Keratinocyte (primary cell): Measurements from ENCODE around the gene PSG1. TPM values are rescaled to one million over a fixed set of nuclear protein-coding genes. Genes with fewer than 3 reads are reported as not detected.

ENCODE experiments used
- DNase-seq: peaks from one replicate; pipeline ENCODE4 v3.0.0-alpha.2; 2011; ENCODE audit warnings: low read depth, missing footprints, low spot score
- FAIRE-seq: peaks from 2 replicates; lab custom pipeline; 2011; peaks lifted over from hg19 to GRCh38; lab: Jason Lieb, UNC
- H2AFZ ChIP-seq: 2 replicates; pipeline ENCODE4 v1.6.0; 2012; ENCODE audit warnings: low read length, control low read depth, inconsistent platforms; ENCODE audit not compliant: control insufficient read depth
- H3K27ac ChIP-seq: 2 replicates; pipeline ENCODE4 v1.5.1; 2011; ENCODE audit warnings: low read length; ENCODE audit not compliant: control insufficient read depth, insufficient read depth
- H3K27me3 ChIP-seq: 3 replicates; pipeline ENCODE4 v1.6.0; 2011; ENCODE audit warnings: low read length; ENCODE audit not compliant: control insufficient read depth, insufficient read depth; ENCODE audit errors: extremely low read depth
- H3K36me3 ChIP-seq, 2 experiments: 2 replicates in 1 of 2; 3 replicates in 1 of 2; pipeline ENCODE4 v1.5.1; 2011; ENCODE audit warnings: low read length in 2 of 2, mild to moderate bottlenecking in 1 of 2; ENCODE audit not compliant: control insufficient read depth in 2 of 2, insufficient read depth in 2 of 2; ENCODE audit errors: extremely low read depth in 1 of 2
- H3K4me1 ChIP-seq: 3 replicates; pipeline ENCODE4 v1.5.1; 2011; ENCODE audit warnings: low read length; ENCODE audit not compliant: control insufficient read depth, insufficient read depth; ENCODE audit errors: extremely low read depth
- H3K4me2 ChIP-seq: 3 replicates; pipeline ENCODE4 v1.6.0; 2011; ENCODE audit warnings: low read depth, low read length; ENCODE audit not compliant: control insufficient read depth, insufficient read depth; ENCODE audit errors: extremely low read depth
- H3K4me3 ChIP-seq, 3 experiments: fragments of 200-600 bp in 1 of 3; sonication (generic) in 1 of 3; 2 replicates in 2 of 3; 3 replicates in 1 of 3; pipeline ENCODE4 v1.5.1; 2011 to 2016; ENCODE audit warnings: low read length in 3 of 3, mild to moderate bottlenecking in 3 of 3, control low read depth in 2 of 3, inconsistent platforms in 1 of 3, low read depth in 1 of 3, mixed read lengths in 1 of 3, mixed run types in 1 of 3, moderate library complexity in 1 of 3; ENCODE audit not compliant: control insufficient read depth in 2 of 3, insufficient read depth in 2 of 3; ENCODE audit errors: extremely low read depth in 1 of 3
- H3K79me2 ChIP-seq: 2 replicates; pipeline ENCODE4 v1.6.0; 2012; ENCODE audit warnings: low read length; ENCODE audit not compliant: control insufficient read depth, insufficient read depth
- H3K9ac ChIP-seq: 3 replicates; pipeline ENCODE4 v1.6.0; 2011; ENCODE audit warnings: low read length; ENCODE audit not compliant: control insufficient read depth, insufficient read depth; ENCODE audit errors: extremely low read depth
- H3K9me1 ChIP-seq: 3 replicates; pipeline ENCODE4 v1.6.0; 2011; ENCODE audit warnings: low read length; ENCODE audit not compliant: control insufficient read depth, insufficient read depth; ENCODE audit errors: extremely low read depth
- H3K9me3 ChIP-seq: 2 replicates; pipeline ENCODE4 v1.5.1; 2012; ENCODE audit warnings: low read depth, low read length; ENCODE audit not compliant: control insufficient read depth
- H4K20me1 ChIP-seq: 3 replicates; pipeline ENCODE4 v1.6.0; 2011; ENCODE audit warnings: low read length; ENCODE audit not compliant: control insufficient read depth, insufficient read depth; ENCODE audit errors: extremely low read depth
- EZH2 ChIP-seq: IDR thresholded peaks from one replicate; pipeline ENCODE4 v1.6.1; 2012; ENCODE audit warnings: inconsistent platforms, mild to moderate bottlenecking, low read length, moderate library complexity
- dilution Hi-C: fragments of 300-500 bp; cut with MboI; formaldehyde crosslinking; loops from one replicate; pipeline ENCODE4 v1.7.0; 2020; ENCODE audit warnings: low sequenced_read_pairs; ENCODE audit not compliant: extremely low pct_ligation_motif_present
- polyA plus RNA-seq, 5 experiments: library from polyadenylated mRNA; depleted of rRNA in 3 of 5; stranded (reverse) in 3 of 5; stranded (forward) in 1 of 5; unstranded in 1 of 5; fragments of >200 nt; gene quantifications; 1 replicate in 1 of 5; 2 replicates in 3 of 5; 3 replicates in 1 of 5; pipeline versions ENCODE4 v1.2.1 to v1.2.3, GENCODE V29; 2011 to 2012; ENCODE audit warnings: missing spikeins in 2 of 5, low read depth in 1 of 5, low replicate concordance in 1 of 5
- TF ChIP-seq, protein P1 (sequence below), 3 experiments: IDR thresholded peaks in 1 of 3; conservative IDR thresholded peaks in 1 of 3; optimal IDR thresholded peaks in 1 of 3; 2 replicates in 2 of 3; 3 replicates in 1 of 3; pipeline versions ENCODE3 to v1.5.1; 2011; ENCODE audit warnings: low read length in 3 of 3, mild to moderate bottlenecking in 3 of 3, moderate library complexity in 2 of 3, control low read depth in 1 of 3, inconsistent platforms in 1 of 3; ENCODE audit not compliant: insufficient read depth in 2 of 3; ENCODE audit errors: extremely low read depth in 1 of 3

Gene PSG1
- polyA plus RNA-seq, 1 donor (not counting 4 experiments of a cell fraction or from before 2014, with no cell fraction given) = 0.24 TPM

DNA sequence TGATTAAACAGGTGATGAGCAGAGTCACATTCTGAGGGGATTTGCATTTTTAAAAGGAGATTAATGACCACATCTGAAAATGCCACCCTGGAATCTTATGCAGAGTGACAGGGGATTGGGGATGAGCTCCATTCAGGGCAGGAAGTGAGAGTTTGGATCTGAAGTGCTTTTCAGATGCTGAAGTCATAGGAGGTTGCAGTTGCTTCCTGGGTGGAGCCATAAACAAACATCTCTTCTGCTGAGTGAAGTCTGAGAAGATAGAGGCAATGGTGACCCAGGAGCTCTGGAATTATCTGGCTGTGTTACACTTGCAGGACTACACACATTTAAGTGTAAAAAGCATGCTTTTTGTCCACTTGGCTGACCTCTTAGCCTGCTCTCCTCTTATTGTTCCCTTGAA is 62.6 kb downstream of the PSG1 start:
- DNase-seq = no peak
- no peaks in the 10 kb centered on the region for H3K27me3 ChIP-seq
- H3K27ac ChIP-seq = no peak overlapping the region
- H3K9me3 ChIP-seq = no peaks in the 10 kb centered on the region
- FAIRE-seq = peak; percentile 13
- H3K4me1 ChIP-seq = peaks cover 22% of the 10 kb centered on the region
- dilution Hi-C loops = no loop called here
- H2AFZ ChIP-seq = no peak overlapping the region
- no peak for TF ChIP-seq EZH2
- TF ChIP-seq, protein P1, sequence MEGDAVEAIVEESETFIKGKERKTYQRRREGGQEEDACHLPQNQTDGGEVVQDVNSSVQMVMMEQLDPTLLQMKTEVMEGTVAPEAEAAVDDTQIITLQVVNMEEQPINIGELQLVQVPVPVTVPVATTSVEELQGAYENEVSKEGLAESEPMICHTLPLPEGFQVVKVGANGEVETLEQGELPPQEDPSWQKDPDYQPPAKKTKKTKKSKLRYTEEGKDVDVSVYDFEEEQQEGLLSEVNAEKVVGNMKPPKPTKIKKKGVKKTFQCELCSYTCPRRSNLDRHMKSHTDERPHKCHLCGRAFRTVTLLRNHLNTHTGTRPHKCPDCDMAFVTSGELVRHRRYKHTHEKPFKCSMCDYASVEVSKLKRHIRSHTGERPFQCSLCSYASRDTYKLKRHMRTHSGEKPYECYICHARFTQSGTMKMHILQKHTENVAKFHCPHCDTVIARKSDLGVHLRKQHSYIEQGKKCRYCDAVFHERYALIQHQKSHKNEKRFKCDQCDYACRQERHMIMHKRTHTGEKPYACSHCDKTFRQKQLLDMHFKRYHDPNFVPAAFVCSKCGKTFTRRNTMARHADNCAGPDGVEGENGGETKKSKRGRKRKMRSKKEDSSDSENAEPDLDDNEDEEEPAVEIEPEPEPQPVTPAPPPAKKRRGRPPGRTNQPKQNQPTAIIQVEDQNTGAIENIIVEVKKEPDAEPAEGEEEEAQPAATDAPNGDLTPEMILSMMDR (optimal IDR thresholded peaks at IDR 0.05 in 1 of 3, IDR thresholded peaks at IDR 0.05 in 1 of 3, conservative IDR thresholded peaks at IDR 0.05 in 1 of 3; ENCODE audit: extremely low read depth in 1 of 3, insufficient read depth in 2 of 3, low read length in 3 of 3) = no peak
- H3K4me2 ChIP-seq = no peak overlapping the region
- no peak overlapping the region for H3K9ac ChIP-seq
- H3K4me3 ChIP-seq = no peak overlapping the region
- no peaks in the 10 kb centered on the region for H4K20me1 ChIP-seq
- no peaks in the 10 kb centered on the region for H3K79me2 ChIP-seq
- no peaks in the 10 kb centered on the region for H3K9me1 ChIP-seq
- no peaks in the 10 kb centered on the region for H3K36me3 ChIP-seq

Other genes with a start within 250 kb of the PSG1 start
- not detected in 3 replicates for gene PSG3, start 139.2 kb downstream of the PSG1 start, polyA plus RNA-seq
- gene PSG8, start 114.0 kb downstream of the PSG1 start, polyA plus RNA-seq = not detected in 3 replicates
- gene PSG6, start 38.2 kb upstream of the PSG1 start, polyA plus RNA-seq = 0.40 to 0.82 TPM (median 0.45 TPM) in 3 replicates
- gene PSG7, start 57.5 kb upstream of the PSG1 start, polyA plus RNA-seq = 0.04 TPM in 1 of 3 replicates, not detected in the others
- gene PSG11, start 146.8 kb upstream of the PSG1 start, polyA plus RNA-seq = 0.03 TPM in 1 of 3 replicates, not detected in the others
- gene PSG2, start 203.0 kb upstream of the PSG1 start, polyA plus RNA-seq = 0.09 to 0.17 TPM (median 0.14 TPM) in 3 replicates